ENCODE measurements around the gene SPIB. TPM values are rescaled to one million over a fixed set of nuclear protein-coding genes. Genes with fewer than 3 reads are reported as not detected.

SPIB gene
- total RNA-seq, 1 experiment from 2014 or later, result not detected

DNA sequence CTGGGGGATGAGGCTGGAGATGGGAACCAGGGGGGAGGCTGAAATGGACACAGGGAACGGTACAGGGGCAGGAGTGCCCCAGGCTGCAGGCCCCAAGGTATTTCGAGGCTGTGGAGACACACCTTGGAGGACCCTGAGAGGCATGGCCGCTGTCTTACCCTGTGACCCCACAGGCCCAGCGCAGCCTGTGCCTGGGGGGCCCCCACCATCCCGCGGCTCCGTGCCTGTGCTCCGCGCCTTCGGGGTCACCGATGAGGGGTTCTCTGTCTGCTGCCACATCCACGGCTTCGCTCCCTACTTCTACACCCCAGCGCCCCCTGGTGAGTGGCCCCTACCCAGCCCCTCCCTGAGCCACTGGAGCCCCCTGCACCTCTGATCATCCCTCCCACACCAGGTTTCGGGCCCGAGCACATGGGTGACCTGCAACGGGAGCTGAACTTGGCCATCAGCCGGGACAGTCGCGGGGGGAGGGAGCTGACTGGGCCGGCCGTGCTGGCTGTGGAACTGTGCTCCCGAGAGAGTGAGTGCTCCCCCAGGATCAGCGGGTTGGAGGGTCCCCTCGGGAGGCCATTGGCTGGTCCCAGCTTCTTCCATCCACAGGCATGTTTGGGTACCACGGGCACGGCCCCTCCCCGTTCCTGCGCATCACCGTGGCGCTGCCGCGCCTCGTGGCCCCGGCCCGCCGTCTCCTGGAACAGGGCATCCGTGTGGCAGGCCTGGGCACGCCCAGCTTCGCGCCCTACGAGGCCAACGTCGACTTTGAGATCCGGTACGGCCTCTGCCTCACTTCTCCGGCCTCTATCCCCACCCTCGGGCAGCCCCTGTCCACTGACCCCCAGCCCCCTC is 16.9 kb upstream of the SPIB start:
- Mint-ChIP-seq H3K9me3 (ENCODE audit: unreplicated experiment) (no peaks in the 10 kb centered on the region), H3K27me3 (ENCODE audit: insufficient read depth, unreplicated experiment) (no peaks in the 10 kb centered on the region), H3K36me3 (ENCODE audit: insufficient read depth, unreplicated experiment) (peaks cover 28% of the 10 kb centered on the region), H3K4me1 (ENCODE audit: insufficient read depth, unreplicated experiment) (no peaks in the 10 kb centered on the region), H3K27ac (ENCODE audit: low read depth, unreplicated experiment) (no peak overlapping the region), H3K4me3 (ENCODE audit: unreplicated experiment) (no peak overlapping the region)
- ChIA-PET CTCF (no interaction called here), POLR2A (no interaction called here)
- no peak for DNase-seq (ENCODE audit: unreplicated experiment)
- TF ChIP-seq, protein P1, sequence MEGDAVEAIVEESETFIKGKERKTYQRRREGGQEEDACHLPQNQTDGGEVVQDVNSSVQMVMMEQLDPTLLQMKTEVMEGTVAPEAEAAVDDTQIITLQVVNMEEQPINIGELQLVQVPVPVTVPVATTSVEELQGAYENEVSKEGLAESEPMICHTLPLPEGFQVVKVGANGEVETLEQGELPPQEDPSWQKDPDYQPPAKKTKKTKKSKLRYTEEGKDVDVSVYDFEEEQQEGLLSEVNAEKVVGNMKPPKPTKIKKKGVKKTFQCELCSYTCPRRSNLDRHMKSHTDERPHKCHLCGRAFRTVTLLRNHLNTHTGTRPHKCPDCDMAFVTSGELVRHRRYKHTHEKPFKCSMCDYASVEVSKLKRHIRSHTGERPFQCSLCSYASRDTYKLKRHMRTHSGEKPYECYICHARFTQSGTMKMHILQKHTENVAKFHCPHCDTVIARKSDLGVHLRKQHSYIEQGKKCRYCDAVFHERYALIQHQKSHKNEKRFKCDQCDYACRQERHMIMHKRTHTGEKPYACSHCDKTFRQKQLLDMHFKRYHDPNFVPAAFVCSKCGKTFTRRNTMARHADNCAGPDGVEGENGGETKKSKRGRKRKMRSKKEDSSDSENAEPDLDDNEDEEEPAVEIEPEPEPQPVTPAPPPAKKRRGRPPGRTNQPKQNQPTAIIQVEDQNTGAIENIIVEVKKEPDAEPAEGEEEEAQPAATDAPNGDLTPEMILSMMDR (IDR thresholded peaks at IDR 0.05; ENCODE audit: unreplicated experiment), result no peak
- intact Hi-C loops (cut with micrococcal nuclease), result no loop called here
- no TSS peak for BruUV-seq (replicated peaks)

DNA sequence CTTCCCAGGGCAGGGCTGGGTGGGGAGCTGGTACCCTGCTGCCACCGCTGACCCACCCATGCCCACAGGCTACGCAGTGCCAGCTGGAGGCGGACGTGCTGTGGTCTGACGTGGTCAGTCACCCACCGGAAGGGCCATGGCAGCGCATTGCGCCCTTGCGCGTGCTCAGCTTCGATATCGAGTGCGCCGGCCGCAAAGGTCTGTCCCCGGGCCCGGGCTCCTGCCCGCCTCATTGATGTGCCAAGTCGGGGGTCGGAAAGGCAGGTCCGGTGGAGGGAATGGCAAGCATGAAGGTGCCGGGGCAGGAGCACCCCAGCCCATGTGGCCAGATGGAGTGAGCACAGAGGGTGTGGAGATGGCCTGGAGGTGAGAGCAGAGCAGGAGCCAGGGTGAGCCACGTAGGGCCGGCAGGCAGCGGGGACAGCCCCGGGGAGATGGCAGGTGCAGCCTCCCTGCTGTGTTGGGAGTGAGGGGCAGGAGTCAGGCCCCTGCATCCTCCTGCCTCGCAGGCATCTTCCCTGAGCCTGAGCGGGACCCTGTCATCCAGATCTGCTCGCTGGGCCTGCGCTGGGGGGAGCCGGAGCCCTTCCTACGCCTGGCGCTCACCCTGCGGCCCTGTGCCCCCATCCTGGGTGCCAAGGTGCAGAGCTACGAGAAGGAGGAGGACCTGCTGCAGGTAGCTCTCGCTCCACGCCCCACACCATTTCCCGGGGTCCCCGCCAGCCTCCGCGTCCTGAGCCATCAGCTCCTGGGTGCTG is 16.0 kb upstream of the SPIB start:
- no peaks in the 10 kb centered on the region for H3K4me1 Mint-ChIP-seq (ENCODE audit: insufficient read depth, unreplicated experiment)
- no peak overlapping the region for H3K27ac Mint-ChIP-seq (ENCODE audit: low read depth, unreplicated experiment)
- ChIA-PET CTCF (no interaction called here), POLR2A (no interaction called here)
- no TSS peak for BruUV-seq (replicated peaks)
- TF ChIP-seq, protein P1 (IDR thresholded peaks at IDR 0.05; ENCODE audit: unreplicated experiment), result no peak
- H3K4me3 Mint-ChIP-seq (ENCODE audit: unreplicated experiment), result no peak overlapping the region
- intact Hi-C loops (cut with micrococcal nuclease), result no loop called here
- H3K36me3 Mint-ChIP-seq (ENCODE audit: insufficient read depth, unreplicated experiment), result peaks cover 32% of the 10 kb centered on the region
- no peak for DNase-seq (ENCODE audit: unreplicated experiment)
- H3K27me3 Mint-ChIP-seq (ENCODE audit: insufficient read depth, unreplicated experiment), result no peaks in the 10 kb centered on the region
- no peaks in the 10 kb centered on the region for H3K9me3 Mint-ChIP-seq (ENCODE audit: unreplicated experiment)

DNA sequence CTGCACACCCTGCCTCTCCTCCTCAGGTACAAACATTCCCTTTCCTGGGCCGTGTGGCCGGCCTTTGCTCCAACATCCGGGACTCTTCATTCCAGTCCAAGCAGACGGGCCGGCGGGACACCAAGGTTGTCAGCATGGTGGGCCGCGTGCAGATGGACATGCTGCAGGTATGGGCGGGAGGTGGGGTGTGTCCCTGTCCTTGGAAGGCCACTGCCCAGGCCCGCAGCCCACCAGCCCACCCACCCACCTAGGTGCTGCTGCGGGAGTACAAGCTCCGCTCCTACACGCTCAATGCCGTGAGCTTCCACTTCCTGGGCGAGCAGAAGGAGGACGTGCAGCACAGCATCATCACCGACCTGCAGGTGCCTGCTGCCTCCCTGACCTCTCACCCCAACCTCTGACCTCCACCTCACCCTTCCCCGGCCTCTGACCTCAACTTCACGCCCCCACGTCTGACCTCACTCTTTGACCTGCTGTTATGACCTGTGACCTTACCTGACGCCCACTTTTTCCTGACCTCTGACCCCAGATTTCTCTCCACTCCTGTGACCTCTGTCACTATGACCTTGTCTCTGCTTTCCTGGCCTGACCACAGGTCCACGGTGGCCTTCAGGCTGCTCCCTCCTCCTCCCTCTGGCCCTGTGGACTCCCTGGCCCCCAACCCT is 12.4 kb upstream of the SPIB start:
- H3K9me3 Mint-ChIP-seq (ENCODE audit: unreplicated experiment), result no peaks in the 10 kb centered on the region
- no peak for DNase-seq (ENCODE audit: unreplicated experiment)
- no peaks in the 10 kb centered on the region for H3K27me3 Mint-ChIP-seq (ENCODE audit: insufficient read depth, unreplicated experiment)
- BruUV-seq (replicated peaks), result no TSS peak
- TF ChIP-seq, protein P1 (IDR thresholded peaks at IDR 0.05; ENCODE audit: unreplicated experiment), result no peak
- intact Hi-C loops (cut with micrococcal nuclease), result no loop called here
- H3K27ac Mint-ChIP-seq (ENCODE audit: low read depth, unreplicated experiment), result no peak overlapping the region
- CTCF ChIA-PET, result interaction anchor here (0.5 kb wide), 1 partner anchor 517 kb away, joined by 3 read pairs; no protein-coding TSS in a partner anchor
- H3K4me1 Mint-ChIP-seq (ENCODE audit: insufficient read depth, unreplicated experiment), result no peaks in the 10 kb centered on the region
- H3K4me3 Mint-ChIP-seq (ENCODE audit: unreplicated experiment), result no peak overlapping the region
- POLR2A ChIA-PET, result no interaction called here
- H3K36me3 Mint-ChIP-seq (ENCODE audit: insufficient read depth, unreplicated experiment), result peaks cover 32% of the 10 kb centered on the region

DNA sequence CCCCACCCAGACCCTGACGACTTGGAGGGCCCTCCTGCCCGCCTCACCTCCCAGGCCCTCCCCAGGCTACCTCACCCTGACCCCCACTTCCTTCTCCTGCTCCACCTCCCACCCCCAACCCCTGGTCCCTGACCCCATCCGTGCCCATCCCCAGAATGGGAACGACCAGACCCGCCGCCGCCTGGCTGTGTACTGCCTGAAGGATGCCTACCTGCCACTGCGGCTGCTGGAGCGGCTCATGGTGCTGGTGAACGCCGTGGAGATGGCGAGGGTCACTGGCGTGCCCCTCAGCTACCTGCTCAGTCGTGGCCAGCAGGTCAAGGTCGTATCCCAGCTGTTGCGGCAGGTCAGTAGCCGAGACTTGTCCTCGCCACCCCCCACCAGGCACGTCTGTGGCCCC is 11.9 kb upstream of the SPIB start:
- H3K27ac Mint-ChIP-seq (ENCODE audit: low read depth, unreplicated experiment), result no peak overlapping the region
- H3K9me3 Mint-ChIP-seq (ENCODE audit: unreplicated experiment), result no peaks in the 10 kb centered on the region
- DNase-seq (ENCODE audit: unreplicated experiment), result no peak
- POLR2A ChIA-PET, result no interaction called here
- H3K27me3 Mint-ChIP-seq (ENCODE audit: insufficient read depth, unreplicated experiment), result no peaks in the 10 kb centered on the region
- no peak overlapping the region for H3K4me3 Mint-ChIP-seq (ENCODE audit: unreplicated experiment)
- peaks cover 32% of the 10 kb centered on the region for H3K36me3 Mint-ChIP-seq (ENCODE audit: insufficient read depth, unreplicated experiment)
- intact Hi-C loops (cut with micrococcal nuclease), result no loop called here
- H3K4me1 Mint-ChIP-seq (ENCODE audit: insufficient read depth, unreplicated experiment), result no peaks in the 10 kb centered on the region
- CTCF ChIA-PET, result no interaction called here
- no TSS peak for BruUV-seq (replicated peaks)
- TF ChIP-seq, protein P1 (IDR thresholded peaks at IDR 0.05; ENCODE audit: unreplicated experiment), result no peak
